PC-9 (cell line): ENCODE data around the gene PYDC1. TPM values are rescaled to one million over a fixed set of nuclear protein-coding genes. Genes with fewer than 3 reads are reported as not detected.

Experiments
- BruUV-seq: library from RNA; stranded (reverse); fragments of 400-500 nt; replicated peaks from 2 replicates; lab custom pipeline; 2021; lab: Mats Ljungman, UMichigan
- CTCF ChIA-PET: fragments of 300-600 bp; sonication (Branson Sonifier 250); formaldehyde crosslinking; loops from one replicate; lab custom pipeline; 2022; ENCODE audit warnings: antibody characterized with exemption; lab: Charles Lee
- POLR2A ChIA-PET: fragments of 300-600 bp; sonication (Branson Sonifier 250); formaldehyde crosslinking; loops from one replicate; lab custom pipeline; 2022; ENCODE audit warnings: antibody characterized with exemption; ENCODE audit not compliant: unreplicated experiment; lab: Charles Lee
- DNase-seq, 2 experiments: peaks; one replicate each; pipeline versions ENCODE4 v3.0.0 to v3.0.0-alpha.2; 2015 to 2022; ENCODE audit warnings: mixed read lengths in 1 of 2
- H2AFZ ChIP-seq: fragments of 200-600 bp; sonication (generic); 2 replicates; pipeline ENCODE4 v1.8.1; 2017; ENCODE audit warnings: antibody characterized with exemption
- H3F3A ChIP-seq: fragments of 200-600 bp; sonication (generic); 2 replicates; pipeline ENCODE4 v1.8.1; 2017; ENCODE audit warnings: antibody characterized with exemption, mild to moderate bottlenecking, low read depth; ENCODE audit not compliant: insufficient read depth
- H3K27ac ChIP-seq: fragments of 200-600 bp; sonication (generic); 2 replicates; pipeline ENCODE4 v1.6.1; 2016; ENCODE audit warnings: mixed run types
- H3K27me3 ChIP-seq: fragments of 200-600 bp; sonication (generic); 2 replicates; pipeline ENCODE4 v1.6.1; 2016; ENCODE audit warnings: low read depth, mixed run types; ENCODE audit not compliant: insufficient read depth
- H3K36me3 ChIP-seq: fragments of 200-600 bp; sonication (generic); 2 replicates; pipeline ENCODE4 v1.6.1; 2016; ENCODE audit warnings: low read depth, mixed run types
- H3K4me1 ChIP-seq: fragments of 200-600 bp; sonication (generic); replicated peaks from 2 replicates; pipeline ENCODE4 v1.6.1; 2016; ENCODE audit warnings: mixed run types; ENCODE audit not compliant: insufficient read depth
- H3K4me2 ChIP-seq: fragments of 200-600 bp; sonication (generic); 2 replicates; pipeline ENCODE4 v1.6.1; 2017; ENCODE audit warnings: mixed run types
- H3K4me3 ChIP-seq: fragments of 200-600 bp; sonication (generic); 2 replicates; pipeline ENCODE4 v1.6.1; 2016; ENCODE audit warnings: mixed run types
- H3K79me2 ChIP-seq: fragments of 200-600 bp; sonication (generic); 2 replicates; pipeline ENCODE4 v1.6.1; 2017; ENCODE audit warnings: low read depth, mixed run types
- H3K9me2 ChIP-seq: fragments of 200-600 bp; sonication (generic); 2 replicates; pipeline ENCODE4 v1.8.1; 2017; ENCODE audit warnings: mild to moderate bottlenecking; ENCODE audit not compliant: insufficient read depth
- H3K9me3 ChIP-seq: fragments of 200-600 bp; sonication (generic); 2 replicates; pipeline ENCODE4 v1.8.1; 2016; ENCODE audit warnings: low read depth; ENCODE audit not compliant: insufficient read depth
- H4K20me1 ChIP-seq: fragments of 200-600 bp; sonication (generic); 2 replicates; pipeline ENCODE4 v1.8.1; 2017; ENCODE audit not compliant: insufficient read depth
- EZH2 ChIP-seq: fragments of 200-600 bp; sonication (generic); IDR thresholded peaks from 2 replicates; pipeline ENCODE4 v1.8.0; 2017; ENCODE audit warnings: antibody characterized with exemption, low read depth
- intact Hi-C: fragments of 100-400 bp; cut with micrococcal nuclease; formaldehyde crosslinking; loops from one replicate; pipeline ENCODE4 v1.10.0; 2022; ENCODE audit not compliant: unreplicated experiment
- total RNA-seq: library from RNA; stranded (reverse); gene quantifications from 2 replicates; pipeline ENCODE4 v1.2.3, GENCODE V29; 2021
- TF ChIP-seq, protein P1 (sequence below): fragments of 200-600 bp; sonication (generic); conservative IDR thresholded peaks from 2 replicates; pipeline ENCODE4 v1.6.1; 2017; ENCODE audit warnings: mixed run types, antibody characterized with exemption, mild to moderate bottlenecking, moderate library complexity

PYDC1 gene
- total RNA-seq, 1 experiment from 2014 or later: not detected

DNA sequence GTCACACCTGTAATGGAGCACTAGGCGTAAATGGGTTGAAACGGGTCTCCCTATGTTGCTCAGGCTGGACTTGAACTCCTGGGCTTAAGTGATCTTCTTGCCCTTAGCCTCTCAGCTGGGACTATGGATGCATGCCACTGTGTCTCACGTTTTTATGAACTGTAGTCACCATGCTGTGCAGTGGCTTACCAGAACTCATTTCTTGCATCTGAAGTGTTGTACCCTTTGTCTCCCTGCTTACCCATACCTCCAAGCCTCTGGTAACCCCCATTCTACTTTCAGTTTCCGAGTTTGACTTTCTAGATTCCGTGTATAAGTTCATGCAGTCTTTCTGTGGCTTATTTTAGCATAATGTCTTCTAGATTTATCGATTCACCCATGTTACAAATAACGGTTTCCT, 22.0 kb downstream of the PYDC1 start:
- Histone ChIP-seq H3F3A (peaks cover 100% of the 10 kb centered on the region), H3K9me2 (no peaks in the 10 kb centered on the region), H3K27me3 (no peaks in the 10 kb centered on the region), H3K4me2 (no peak overlapping the region), H3K4me1 (no peaks in the 10 kb centered on the region), H3K79me2 (peaks cover 8% of the 10 kb centered on the region; the same call in 1 of the 2 replicates), H4K20me1 (peaks cover 75% of the 10 kb centered on the region), H3K4me3 (no peak overlapping the region), H3K9me3 (no peaks in the 10 kb centered on the region), H3K36me3 (peaks cover 46% of the 10 kb centered on the region), H2AFZ (no peak overlapping the region), H3K27ac (no peak overlapping the region)
- TSS peak; percentile 0 for BruUV-seq
- no peak for DNase-seq
- CTCF ChIA-PET: no interaction called here
- intact Hi-C loops: no loop called here
- POLR2A ChIA-PET: interaction anchor here (0.6 kb wide), 1 partner anchor 31 kb away, joined by 3 read pairs; no protein-coding TSS in a partner anchor
- TF ChIP-seq, protein P1, sequence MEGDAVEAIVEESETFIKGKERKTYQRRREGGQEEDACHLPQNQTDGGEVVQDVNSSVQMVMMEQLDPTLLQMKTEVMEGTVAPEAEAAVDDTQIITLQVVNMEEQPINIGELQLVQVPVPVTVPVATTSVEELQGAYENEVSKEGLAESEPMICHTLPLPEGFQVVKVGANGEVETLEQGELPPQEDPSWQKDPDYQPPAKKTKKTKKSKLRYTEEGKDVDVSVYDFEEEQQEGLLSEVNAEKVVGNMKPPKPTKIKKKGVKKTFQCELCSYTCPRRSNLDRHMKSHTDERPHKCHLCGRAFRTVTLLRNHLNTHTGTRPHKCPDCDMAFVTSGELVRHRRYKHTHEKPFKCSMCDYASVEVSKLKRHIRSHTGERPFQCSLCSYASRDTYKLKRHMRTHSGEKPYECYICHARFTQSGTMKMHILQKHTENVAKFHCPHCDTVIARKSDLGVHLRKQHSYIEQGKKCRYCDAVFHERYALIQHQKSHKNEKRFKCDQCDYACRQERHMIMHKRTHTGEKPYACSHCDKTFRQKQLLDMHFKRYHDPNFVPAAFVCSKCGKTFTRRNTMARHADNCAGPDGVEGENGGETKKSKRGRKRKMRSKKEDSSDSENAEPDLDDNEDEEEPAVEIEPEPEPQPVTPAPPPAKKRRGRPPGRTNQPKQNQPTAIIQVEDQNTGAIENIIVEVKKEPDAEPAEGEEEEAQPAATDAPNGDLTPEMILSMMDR: no peak
- TF ChIP-seq EZH2: no peak

DNA sequence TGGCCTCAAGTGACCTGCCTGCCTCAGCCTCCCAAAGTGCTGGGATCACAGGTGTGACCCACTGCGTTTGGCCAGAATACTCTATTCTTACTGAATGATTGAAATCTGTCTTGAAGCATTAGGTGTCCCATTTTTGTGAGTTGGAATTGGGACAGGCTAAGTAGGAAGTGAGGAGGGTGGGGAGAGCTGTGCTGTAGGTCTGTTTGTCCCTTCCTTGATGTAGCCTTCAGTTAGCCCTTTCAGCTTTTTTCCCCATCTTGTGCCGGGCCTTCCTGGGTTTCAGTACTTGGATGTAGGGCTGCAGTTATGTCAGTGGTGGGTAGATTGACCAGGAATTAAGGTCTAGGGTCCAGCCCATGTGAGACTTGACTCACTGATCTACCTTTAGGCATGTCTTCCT, 23.1 kb downstream of the PYDC1 start:
- Histone ChIP-seq H2AFZ (no peak overlapping the region), H3K4me1 (no peaks in the 10 kb centered on the region), H3K27me3 (no peaks in the 10 kb centered on the region), H3F3A (peaks cover 100% of the 10 kb centered on the region), H3K36me3 (peaks cover 56% of the 10 kb centered on the region), H3K9me3 (no peaks in the 10 kb centered on the region), H4K20me1 (peaks cover 80% of the 10 kb centered on the region), H3K4me2 (no peak overlapping the region), H3K9me2 (no peaks in the 10 kb centered on the region), H3K79me2 (peaks cover 18% of the 10 kb centered on the region; the same call in 1 of the 2 replicates), H3K27ac (no peak overlapping the region), H3K4me3 (no peak overlapping the region)
- ChIA-PET POLR2A (no interaction called here), CTCF (interaction anchor here (1.0 kb wide), 1 partner anchor 8 kb away, joined by 3 read pairs; no protein-coding TSS in a partner anchor)
- DNase-seq: no peak
- TF ChIP-seq, protein P1: no peak
- no peak for TF ChIP-seq EZH2
- no TSS peak for BruUV-seq
- intact Hi-C loops: no loop called here

DNA sequence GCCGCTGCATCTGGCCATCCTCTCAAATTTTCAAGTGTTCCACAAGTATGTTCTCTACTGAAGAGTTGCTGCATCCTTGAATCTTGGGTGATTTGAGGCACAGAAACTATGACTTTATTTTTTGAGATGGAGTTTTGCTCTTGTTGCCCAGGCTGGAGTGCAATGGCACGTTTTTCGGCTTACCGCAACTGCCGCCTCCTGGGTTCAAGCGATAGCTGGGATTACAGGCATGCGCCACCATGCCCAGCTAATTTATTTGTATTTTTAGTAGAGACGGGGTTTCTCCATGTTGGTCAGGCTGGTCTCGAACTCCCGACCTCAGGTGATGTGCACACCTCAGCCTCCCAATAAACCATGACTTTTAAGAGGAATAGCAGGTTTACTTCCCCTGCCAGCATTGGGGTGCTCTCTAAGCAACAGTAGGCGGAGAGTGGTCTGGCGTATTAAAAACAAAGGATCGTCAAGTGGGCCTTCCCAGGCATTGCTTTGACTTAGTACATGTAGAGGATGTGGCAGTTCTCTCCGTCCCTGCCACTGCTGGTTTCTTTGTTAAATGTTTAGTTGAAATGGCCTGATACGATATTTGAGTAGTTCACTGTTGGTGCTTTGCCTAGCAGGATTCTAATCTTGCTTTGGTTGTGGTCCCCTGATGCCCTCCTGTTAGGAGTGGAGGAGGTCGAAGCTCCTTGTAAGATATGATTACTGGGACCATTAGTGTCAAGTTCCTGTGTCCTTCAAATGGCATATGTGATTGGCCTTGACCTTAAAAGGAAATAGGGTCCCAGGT, 23.9 kb downstream of the PYDC1 start:
- Histone ChIP-seq H3K9me2 (no peaks in the 10 kb centered on the region), H3K4me1 (no peaks in the 10 kb centered on the region), H3K79me2 (peaks cover 25% of the 10 kb centered on the region; the same call in 1 of the 2 replicates), H4K20me1 (peaks cover 83% of the 10 kb centered on the region), H3F3A (peaks cover 100% of the 10 kb centered on the region), H3K9me3 (no peaks in the 10 kb centered on the region), H3K4me3 (no peak overlapping the region), H3K36me3 (peaks cover 64% of the 10 kb centered on the region), H3K4me2 (no peak overlapping the region), H3K27ac (no peak overlapping the region), H2AFZ (no peak overlapping the region), H3K27me3 (no peaks in the 10 kb centered on the region)
- TF ChIP-seq, protein P1: no peak
- TF ChIP-seq EZH2: no peak
- ChIA-PET CTCF (interaction anchor here (0.5 to 1.0 kb wide), 2 partner anchors 9 to 212 kb away, joined by 3 read pairs; no protein-coding TSS in a partner anchor), POLR2A (interaction anchor here (0.6 kb wide), 1 partner anchor 13 kb away, joined by 14 read pairs; the partner anchor contains the start of gene FUS)
- BruUV-seq: no TSS peak
- DNase-seq: no peak
- intact Hi-C loops: no loop called here
